Hypothalamus (tissue), 51 donors: Measurements from ENCODE around the gene MRNIP.

Source experiments
- DNase-seq, 51 donors: peaks; one replicate each; lab custom pipeline; 2025; lab: John Stamatoyannopoulos, UW

Gene MRNIP

DNA sequence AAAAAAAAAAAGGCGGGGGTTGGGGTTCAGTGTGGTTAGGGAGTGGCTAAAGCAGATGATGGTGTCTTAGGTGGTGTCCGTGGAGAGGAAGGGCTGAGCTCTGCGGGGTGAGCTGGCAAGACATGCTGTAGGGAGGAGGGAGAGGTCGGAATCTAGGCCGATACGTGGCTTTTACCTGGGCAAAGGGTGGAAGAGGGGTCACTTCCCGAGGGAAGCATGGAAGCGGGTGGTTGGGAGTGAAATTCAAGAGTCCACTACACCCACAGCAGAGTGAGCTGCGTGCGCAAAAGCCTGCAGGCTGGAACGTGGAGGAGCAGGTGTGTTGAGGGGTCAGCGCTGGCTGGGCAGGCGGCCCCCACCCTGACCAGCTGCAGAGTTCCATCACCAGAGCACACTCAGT lies 31.3 kb upstream of the MRNIP start:
- no peak for DNase-seq

DNA sequence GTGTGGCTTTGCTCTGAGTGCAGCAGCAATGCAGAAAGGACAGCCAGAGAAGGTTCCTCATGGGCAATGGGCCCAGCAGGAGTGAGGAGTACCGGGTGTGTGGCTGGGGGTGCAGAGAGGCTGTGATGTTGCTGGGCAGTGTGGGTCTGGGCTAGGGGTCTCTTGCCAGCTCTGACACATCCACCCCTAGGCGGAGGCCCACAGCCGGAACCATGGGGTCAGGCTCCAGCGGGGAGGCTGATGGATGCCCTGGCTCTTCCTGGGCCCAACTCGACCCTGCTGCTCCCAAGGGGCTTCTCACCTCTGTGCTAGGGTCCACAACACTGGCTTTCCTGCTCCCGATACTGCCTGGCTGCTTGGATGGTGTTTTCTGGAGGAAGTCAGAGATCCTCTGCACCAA lies 29.2 kb upstream of the MRNIP start:
- DNase-seq: no peak

DNA sequence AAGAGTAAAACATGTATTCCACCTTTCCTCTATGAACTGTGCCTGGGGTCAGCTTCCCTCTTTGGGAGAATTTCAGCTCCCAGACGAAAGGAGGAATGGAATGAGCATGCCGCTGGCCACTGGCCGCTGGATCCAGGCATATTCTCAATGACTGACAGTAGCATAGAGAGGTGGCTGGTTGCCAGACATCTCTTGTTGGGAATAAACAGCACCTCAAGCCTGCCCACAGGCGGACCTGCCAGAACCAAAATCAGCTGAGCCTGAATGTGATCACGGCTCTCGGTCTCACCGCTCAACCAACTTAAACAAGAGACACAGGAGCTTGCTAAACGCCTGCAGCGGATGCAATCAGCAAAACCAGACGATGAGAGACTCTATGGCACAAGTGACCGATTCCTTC lies 28.5 kb upstream of the MRNIP start:
- DNase-seq: no peak

DNA sequence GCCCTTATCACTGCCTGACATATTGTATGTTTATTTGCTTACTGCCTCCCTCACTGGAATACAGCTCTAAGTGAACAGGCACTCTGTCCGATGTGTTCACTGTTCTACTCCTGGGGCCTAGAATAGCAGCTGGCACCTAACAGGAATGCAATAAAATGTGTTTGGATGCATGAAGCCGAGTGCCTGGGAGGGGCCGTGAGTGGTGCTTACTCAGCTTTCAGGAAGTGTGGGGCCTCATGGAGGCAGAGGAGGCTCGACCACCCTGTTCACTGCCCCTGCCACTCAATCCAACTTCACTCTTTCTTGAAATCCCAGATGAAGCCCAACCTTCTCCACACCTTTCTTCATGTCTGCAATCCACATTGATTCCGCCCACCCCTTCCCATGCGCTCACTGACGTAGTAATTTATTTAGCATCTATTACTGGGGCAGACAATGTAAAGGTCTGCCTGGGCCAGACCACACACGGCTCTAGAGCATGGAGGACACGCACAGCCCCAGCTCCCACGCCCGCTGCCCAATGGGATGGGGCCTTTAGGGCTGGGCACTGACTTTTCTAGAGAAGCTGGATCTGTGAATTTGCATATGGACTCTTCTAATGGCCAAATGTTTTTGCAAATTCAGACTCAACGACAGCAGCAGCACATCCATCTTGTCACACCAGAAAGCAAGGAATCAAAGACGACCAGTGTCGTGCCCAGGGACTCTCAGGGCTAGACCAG lies 27.7 kb upstream of the MRNIP start:
- DNase-seq: no peak

DNA sequence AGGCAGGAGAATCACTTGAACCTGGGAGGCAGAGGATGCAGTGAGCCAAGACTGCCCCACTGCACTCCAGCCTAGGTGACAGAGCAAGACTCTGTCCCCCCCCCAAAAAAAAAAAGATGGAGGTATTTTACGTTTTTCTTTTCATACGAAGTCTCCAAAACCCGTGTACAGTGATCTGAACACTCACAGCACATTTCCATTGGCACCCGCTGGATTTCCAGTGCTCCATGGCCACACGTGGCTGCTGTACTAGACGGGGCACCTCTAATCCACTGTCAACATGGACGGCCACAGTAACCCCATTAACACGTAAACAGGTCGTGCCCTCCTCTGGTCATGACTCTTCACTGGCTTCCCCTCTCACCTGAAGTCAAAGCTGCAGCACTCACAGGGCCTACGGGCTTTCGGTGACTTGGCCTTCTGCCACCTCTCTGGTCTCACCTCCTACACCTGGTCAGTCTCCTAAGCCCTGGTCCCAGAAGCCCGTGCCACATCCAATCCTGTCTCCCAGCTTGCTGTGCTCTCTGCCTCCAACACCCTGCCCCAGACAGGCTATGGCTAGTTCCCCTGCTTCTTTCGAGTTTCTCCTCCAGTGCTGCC lies 27.0 kb upstream of the MRNIP start:
- no peak for DNase-seq

DNA sequence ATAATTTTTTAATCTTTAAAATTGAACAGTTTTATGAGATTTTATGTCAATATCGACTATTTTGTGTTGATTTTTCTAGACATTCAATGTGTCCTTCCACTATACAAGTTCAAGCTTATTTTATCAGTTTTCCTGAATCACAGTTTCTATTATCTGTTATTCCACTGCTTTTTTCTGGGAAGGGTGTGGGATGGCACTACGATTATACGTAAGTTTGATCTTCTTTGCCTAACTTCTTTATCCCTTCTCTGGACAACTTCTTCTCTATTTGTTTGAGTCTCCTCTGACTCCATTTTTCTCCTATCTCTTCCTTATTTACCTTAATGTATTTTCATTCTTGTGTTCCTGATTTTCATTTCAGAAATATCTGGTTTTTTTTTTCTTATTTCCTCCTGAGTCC lies 24.5 kb upstream of the MRNIP start:
- no peak for DNase-seq

DNA sequence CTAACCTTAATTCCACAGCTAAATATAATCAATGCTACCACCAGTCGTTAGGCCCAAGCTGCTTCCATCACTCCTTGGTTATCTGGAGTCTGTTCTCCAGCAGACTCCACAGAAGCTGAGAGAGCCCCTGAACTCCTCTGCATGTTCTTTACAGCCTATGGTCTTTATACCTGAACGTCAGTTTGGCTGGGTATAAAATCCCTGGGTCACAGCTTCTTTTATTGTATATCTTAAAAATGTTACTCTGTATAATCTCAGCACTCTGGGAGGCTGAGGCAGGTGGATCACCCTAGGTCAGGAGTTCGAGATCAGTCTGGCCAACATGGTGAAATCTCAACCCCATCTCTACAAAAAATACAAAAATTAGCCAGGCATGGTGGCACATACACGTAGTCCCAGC lies 23.7 kb upstream of the MRNIP start:
- no peak for DNase-seq

DNA sequence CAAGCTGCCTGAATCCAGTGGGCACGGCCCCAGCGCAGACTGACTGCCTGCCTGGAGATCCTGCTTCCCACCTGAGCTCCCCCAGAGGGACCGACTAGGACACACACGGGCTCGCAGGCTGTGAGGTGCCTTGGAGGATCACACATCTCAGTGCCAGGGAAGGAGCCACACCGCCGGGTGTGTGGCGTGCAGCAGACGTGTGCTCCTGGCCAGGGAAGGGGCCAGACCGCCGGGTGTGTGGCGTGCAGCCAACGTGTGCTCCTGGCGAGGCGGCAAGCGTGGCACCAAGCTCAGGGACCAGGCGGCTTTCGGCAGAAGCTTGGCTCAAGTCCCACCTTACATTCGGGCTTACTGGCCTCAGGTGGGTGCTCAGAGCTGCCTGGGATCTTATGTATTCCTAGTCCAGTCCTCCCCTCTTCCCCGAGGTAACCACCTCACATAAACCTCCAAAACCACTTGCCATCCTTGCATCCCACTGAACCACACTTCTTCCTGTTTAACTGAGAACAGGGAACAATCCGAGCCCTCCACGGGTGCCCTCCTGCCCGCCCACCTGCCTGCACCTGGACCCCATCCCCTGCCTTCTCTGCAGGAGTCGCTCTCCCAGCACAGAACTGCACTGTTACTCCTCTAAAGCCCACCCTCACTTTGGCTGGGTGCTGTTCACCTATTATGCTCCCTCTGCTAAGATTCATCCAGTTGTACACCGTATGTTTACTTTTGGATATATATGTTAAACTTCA lies 22.4 kb upstream of the MRNIP start:
- no peak for DNase-seq

DNA sequence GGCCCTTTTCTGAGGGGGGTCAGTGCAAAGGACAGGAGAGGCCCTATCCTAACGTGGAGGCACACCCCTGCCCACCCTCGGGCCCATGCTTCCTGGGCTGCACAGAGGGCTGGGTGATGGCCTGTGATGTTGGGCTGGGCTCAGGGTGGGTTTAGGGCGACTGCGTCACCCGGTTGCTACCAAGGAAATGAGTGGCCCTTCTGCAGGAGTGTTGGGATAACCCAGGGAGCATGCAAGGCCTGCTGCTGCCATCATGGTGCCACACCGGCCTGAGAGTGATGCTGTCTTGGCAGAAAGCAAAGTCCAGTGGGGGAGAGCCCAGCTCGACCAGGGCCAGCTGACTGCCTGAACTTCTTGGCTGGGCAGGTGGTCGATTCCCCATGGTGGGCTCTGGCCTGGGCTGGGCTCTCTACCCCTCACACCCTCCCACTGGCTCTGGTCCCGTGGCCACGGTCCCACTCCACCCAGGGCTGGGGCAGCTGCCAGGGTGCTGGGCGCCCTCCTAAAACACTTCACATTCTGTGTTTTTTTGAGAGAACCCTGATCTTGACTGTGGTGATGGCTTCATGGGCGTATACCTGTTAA lies 21.5 kb upstream of the MRNIP start:
- DNase-seq: no peak

DNA sequence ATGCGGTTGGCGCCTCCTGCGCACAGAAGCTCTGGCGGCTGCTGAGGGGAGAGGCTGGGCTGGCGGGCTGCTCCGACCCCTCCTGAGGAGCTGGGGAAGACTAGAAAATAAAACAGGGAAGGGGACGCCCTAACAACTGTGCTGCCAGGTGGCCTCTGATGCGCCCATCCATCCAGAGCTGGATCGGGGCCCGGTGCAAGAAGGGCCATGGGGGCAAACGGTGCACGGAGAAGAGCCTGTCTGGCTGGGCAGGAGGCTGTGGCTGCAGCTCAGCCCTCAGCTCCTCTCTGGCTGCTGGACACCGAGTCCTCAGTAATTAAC lies 21.0 kb upstream of the MRNIP start:
- no peak for DNase-seq

DNA sequence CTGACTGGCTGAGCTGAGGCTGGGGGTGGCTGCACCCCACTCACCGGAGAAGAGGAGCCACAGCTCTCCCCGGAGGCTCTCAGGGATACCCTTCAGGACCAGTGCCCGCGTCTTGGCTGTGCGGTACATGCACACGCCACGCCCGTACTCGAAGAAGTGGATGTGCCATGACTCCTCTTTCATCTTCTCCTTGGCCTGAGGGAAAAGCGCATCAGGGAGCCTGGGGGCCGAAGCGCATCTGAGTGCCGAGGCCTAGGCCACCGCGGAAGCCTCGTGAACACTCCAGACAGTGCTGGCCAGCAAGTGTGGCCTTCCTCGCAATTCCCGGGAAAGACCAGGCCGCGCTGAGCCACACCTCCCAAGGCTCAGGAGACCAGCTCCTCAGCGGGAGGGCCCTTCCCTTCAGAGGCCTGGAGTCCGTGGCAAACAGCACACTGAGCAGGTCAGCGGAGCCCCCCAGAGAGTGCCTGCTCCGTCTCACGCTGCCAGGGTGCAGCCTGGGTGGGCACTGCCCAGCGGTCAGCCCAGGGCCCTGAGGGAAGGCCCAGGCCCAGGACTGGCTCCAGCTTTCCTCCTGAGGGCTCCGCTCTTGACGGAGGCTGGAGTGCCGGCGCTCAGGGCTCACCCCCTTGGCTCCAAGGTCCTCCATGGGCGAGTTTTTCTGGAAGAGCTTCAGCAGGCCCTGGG lies 20.5 kb upstream of the MRNIP start:
- DNase-seq: no peak

DNA sequence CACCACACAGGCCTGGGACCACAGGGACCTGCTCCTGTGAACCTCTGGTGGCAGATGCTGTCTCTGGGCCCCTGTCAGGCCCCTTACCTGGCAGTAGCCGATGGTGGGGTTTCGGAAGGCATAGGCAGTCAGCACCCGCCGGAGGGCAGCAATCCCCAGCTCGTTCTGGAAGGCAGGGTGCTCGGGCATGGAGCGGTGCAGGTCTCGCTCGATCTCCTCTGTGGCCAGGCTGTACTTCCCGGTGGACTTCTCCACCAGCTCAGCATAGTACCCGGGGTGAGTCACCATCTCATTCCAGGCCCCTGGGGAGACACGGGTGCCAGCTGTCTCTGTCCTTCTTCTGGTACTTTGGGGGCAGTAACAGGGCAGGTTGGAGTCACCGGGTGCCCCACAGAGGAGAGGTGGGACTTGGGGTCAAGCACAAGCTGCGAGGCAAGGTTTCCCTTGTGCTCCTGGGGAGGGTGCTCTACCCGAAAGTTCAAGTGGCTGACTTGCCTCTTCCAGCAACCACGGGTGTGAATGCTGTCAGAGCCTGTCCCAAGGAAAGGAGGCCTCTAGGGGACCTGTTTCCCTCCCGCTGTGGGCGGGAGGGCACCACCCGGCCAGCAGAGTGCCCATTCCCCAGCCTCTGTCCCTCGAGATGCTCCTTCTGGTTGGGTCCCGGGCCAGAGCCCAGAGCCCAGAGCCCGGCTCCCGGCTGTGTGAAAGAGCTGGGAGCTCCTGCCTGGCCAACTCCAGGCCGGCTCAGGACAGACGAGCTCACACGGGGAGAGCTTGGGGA lies 19.8 kb upstream of the MRNIP start:
- DNase-seq: no peak

DNA sequence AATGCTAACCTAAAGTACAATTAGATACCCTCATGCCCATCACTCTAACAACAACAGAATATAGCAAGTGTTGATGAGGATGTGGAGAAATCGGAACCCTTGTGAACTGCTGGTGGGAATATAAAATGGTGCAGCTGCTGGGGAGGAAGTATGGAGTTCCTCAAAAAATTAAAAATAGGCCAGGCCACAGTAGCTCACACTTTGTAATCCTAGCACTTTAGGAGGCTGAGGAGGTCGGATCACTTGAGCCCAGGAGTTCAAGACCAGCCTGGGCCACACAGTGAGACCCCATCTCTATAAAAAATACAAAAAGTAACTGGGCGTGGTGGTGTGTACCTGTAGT lies 18.0 kb upstream of the MRNIP start:
- DNase-seq: no peak

DNA sequence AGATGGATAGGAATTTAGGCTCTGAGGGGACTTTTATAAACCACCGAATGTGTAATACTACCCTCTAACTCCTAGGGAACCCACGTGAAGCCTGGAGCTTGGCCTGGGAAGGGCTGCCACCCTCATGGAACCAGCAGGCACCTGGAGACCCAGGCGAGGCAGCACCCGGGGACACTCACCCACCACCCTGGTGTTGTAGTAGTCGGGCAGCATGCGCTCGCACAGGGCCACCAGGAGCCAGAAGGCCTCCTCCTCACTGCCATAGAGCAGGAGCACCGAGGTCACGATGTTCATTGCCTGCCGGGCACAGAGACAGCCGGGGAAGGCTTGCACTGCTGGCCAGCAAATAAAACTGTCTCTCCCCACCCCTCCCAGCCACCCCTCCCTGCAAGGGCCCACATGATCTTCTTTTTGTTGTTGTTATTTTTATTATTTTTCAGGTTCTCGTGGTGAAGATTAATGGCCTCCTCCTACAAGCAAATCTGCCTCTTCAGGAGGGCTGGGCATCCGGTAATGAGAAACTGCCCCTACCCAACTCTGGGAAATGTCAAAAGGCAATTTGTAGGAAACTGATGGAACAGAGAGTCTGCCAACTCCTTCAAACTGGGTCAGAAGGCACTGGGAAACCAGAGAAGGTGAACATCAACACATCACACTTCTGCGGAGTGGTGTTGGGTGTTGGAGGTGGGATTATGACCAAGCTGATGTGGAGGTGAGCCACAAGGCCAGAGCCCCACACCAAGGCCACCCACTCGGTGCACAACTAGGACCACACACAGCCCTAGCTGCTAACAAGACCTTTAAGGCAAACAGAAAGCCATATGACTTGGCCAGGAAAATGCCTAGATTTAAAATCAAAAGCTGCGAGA lies 17.4 kb upstream of the MRNIP start:
- DNase-seq: no peak

DNA sequence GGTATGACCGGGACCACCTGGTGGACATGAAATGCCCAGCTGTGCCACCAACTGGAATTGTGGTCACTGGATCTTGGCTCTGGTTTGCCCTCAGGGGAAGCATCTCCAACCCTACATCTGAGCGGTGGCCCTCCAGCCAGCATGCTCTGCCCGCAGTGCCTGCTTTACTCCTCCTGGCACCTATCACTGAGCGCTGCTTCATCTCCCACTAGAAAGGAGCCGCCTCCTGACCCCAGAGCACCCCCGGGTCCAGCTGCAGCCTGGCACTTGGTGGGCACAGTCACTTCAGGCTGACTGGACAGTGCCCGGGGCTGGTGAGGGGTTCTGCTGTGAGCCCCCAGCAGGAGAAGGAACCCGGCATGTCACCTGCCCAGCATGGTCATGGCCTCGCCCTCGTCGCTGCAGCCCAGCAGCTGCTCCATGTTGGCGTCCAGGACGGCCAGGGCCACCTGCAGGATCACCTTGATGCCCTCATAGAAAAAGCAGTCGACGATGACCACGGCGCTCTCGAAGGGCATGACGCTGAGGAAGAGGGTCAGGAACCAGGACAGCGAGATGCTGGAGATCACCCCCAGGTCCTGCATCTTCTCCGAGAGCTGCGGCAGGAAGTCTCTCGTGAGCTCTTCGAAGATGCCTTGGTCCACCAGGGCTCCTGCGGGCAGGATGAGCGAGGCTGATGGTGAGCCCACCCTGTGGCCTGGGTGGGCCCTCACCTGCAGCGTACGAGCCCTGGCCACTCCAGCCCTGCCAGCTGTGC lies 16.1 kb upstream of the MRNIP start:
- DNase-seq: no peak

DNA sequence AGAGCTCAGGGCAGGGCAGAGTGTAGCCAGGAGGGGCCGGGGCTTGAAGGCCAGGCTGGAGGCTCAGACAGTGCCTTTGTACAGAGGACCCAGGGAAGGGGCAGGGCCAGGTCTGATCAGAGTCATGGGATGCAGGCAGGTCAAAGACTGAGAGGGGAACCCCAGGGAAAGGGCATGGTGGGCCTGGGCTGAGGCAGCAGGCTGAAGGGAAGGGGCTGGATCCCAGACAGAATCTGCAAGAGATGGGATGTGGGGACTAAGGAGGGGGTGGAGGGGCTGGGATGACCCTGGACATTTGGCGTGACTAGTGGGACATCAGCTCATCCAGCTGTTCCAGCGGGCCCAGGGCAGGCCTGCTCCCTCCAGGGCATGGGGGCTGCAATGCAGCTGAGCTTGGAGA lies 15.5 kb upstream of the MRNIP start:
- DNase-seq: no peak

DNA sequence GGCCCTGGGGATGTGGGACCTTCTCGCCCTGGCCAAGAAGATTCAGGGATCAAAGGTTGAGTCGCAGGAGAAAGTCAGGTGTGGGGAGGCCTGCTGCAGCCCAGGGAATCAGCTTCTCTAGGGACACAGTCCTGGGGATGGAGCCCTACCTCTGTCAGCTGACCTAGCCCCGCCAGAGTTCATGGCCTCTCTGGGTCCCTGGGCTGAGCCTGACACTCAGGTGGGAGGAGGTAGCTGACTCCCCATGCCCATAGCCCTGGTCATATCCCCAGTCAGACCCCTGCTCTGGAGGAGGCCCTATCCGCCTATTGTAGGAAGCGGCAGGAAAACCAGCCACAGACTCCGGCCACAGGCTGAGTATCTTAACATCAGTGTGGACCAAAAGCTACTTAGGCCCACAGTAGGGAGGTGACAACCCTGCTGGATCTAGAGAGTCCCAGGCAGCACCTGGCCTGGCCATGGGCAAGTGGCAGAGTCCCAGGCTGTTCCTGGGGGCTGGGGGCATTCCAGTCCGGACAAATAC lies 15.0 kb upstream of the MRNIP start:
- DNase-seq: no peak

DNA sequence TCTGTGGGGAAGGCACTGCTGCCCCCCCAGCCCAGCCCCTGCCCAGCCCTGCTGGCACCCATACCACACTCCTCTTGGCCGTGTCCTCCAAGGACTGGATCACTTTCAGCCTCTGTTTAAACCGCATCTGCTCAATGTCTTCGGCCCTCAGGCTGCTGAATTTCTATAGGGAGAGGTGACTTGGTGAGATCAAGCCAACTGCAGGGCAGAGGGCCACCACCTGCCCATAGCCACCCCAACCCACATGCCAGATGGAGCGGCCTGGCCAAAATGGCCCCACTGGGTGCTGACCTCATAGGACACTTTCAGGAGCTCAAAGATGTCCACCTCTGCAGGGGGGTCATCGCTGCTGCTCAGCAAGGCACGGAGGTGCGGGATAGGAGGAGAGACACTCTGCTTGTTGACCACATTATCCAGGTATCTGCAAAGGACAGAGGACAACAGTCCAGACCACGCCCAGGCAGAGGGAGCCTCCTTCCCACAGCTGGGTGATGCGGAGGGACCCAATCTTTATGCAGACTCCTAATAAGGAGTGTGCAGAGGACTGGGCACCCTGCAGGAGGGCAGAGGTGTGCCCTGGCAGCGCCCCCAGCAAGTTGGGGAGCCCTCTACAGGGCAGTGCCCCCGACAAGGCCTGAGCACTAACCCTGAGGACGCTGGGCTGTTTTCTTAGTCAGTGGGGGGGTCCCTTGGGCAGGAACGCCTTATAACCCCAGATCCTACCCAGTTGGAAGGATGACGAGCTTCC lies 14.4 kb upstream of the MRNIP start:
- DNase-seq: no peak
